Activated CD8-positive, alpha-beta memory T cell treated with anti-CD3 and anti-CD28 coated beads, Interleukin-2, amount 50 U/mL, for 24 hours (primary cell): ENCODE measurements around the gene SAFB2.

ENCODE experiments used
- DNase-seq: peaks from one replicate; pipeline ENCODE4 v3.0.0-alpha.2; 2020; ENCODE audit errors: extremely low read depth

The SAFB2 gene

GRCh38 chr19:5542665-5543064 lies 79.9 kb downstream of the SAFB2 start:
- no peak for DNase-seq

- DNase-seq, result no peak
These were observed 81.1 kb downstream of the SAFB2 start for GRCh38 chr19:5541456-5541855.

DNA sequence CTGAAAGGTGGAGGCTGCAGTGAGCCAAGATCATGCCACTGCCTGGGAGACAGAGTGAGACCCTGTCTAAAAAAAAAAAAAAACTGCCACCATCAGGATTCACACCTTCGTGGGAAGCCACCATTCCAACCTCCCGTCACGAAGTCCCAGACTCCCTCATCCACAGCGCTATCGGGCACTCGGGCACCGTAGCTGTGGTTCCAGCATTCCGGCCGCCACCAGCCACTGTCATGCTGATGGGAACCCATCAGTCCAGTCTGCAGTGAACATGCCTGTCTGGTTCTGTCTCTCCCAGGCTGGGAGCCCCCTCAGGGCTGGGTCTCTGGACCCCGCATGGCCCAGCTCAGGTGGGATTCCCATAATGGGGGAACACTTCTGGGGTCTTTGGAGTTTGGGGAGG lies 82.4 kb downstream of the SAFB2 start:
- DNase-seq, result no peak

- no peak for DNase-seq
These were observed 84.7 kb downstream of the SAFB2 start for GRCh38 chr19:5537870-5538269.
